Measurements from ENCODE around the gene GMPR2.
A peak's percentile ranks its signal among the peaks of the same experiment; 100 is the strongest.

Gene GMPR2

DNA sequence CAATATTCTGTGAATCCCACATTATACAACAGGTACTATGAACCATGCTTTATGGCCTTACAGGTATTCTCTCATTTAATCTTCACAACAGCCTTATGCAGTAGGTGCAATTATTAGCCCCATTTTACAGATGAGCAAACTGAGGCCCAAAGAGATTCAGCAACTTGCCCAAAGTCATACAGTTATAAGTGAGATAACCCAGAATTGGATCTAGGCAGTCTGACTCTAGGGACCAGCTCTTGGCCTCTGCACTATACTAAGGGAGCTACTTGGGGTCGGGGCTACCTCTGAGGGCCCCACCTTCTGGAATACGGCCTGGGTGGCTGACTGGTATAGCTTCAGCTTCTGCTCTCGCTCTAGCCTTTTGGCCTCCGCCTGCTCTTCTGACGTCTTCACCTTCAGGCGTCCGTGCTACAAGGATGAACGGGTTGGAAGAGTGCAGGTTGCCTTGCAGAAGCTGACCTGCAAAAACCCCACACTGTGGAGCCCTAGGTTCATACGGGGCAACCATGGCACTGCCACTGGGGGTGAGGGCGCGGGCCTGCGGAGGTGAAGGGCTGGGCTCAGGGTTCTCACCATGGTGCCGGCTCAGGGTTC, 37.9 kb downstream of the GMPR2 start:
- DNase-seq = no peak

DNA sequence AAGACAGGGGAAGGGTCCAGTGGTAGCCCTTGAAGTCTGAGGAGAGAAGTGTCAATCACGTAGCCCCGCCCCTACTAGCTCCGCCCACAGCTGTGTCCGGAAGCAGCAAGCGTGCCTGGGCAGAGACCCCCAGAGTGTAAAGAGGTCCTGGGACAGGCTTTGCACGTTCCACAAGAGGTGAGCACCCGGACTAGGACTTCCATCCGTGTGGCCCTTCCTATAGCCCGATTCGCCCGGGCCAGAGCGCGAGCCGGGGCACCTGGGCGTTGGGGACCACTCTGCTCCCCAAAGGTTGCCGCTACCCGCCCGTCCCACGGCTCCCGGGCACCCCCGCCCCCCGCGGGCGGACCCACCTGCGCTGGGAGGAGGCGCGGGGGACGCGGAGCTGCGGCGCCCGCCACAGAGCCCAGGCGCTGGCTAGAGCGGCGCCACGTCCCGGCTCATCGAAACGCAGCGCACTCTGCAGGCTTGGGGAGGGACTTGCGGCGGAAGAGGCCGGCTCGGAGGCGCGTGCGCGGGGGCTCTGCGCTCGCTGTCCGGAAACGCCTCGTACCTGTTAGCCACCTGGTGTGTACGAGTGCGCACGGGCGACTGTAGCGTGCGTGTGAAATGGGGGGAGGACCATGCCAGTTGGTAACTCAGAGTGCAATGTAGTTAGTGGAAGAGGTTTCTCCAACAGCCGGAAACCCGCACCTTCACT, 38.6 kb downstream of the GMPR2 start, which contains the start of gene RABGGTA:
Gene RABGGTA (minus strand): TSS at position 464 of the 700 bp plus-strand sequence. CDS start 482 bp downstream, outside the sequence.
- peak; percentile 96 for DNase-seq

DNA sequence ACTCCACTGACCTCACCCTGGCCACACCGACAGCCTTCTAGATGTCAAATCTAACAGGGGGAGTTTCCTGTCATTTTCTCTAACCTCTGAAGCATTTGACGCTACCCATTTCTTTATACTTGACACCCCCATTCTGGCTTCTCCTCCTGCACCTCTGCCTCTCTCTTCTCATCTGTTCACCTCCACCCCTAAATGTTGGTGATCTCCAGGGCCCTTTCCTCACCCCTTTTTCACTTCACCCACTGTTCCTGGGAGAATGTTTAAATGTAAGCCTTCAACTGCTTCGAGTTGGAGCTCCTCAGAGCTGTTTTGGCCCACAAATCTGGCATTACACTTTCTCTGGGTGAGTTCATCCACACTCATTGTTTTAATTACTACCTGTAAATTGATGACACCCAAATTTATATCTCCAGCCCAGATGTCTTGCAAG, 39.1 kb downstream of the GMPR2 start:
- DNase-seq = no peak

GRCh38 chr14:24272467-24272866, 39.7 kb downstream of the GMPR2 start:
- DNase-seq = no peak

DNA sequence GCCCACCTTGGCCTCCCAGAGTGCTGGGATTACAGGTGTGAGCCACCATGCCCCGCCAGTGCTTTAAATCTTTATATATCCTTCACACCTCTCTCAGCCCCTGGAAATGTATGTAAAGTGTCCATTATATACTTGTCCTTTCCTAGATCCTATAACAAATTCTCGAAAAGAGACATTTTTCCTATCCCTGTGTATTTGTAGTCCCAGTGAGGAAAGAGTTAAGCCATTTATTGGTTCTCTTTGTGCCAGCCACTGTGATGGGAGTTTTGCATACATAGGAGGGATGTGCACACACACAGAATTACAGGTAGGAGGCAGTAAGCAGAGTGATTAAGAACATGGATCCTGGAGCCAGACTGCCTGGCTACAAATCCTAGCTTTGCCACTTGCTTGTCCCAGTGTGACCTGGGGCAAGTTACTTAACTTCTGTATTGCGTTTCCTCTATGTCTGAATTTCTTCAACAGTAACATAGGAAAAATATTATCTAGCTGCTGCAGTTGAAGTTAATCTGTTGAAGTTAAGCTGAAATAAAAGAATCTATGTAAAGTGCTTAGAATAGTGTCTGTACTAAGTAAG, 40.8 kb downstream of the GMPR2 start:
- no peak for DNase-seq

DNA sequence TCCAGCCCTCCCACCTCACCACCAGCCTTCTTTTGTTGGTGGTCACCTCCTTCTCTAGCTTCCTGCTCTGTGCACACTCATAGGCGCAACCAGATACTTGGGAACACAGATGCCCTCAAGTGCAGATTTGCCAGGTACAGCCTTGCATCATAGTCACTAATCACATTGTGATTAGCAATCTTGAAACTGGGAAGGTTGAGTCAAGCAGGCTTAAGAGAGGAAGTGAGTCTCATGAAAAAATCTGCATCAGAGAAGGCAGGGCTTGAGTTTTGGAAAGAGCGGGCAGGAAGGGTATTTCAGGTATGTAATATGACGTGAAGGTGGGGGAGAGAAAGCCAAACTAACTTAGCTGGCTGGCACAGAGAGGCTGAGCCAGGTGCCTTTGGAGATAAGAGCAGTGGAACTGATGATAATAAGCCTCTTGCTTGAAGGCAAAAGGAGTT, 41.4 kb downstream of the GMPR2 start:
- no peak for DNase-seq

- no peak for DNase-seq
Measured at GRCh38 chr14:24277071-24277470, 44.3 kb downstream of the GMPR2 start.

GRCh38 chr14:24277606-24278321, 45.0 kb downstream of the GMPR2 start:
- no peak for DNase-seq

DNA sequence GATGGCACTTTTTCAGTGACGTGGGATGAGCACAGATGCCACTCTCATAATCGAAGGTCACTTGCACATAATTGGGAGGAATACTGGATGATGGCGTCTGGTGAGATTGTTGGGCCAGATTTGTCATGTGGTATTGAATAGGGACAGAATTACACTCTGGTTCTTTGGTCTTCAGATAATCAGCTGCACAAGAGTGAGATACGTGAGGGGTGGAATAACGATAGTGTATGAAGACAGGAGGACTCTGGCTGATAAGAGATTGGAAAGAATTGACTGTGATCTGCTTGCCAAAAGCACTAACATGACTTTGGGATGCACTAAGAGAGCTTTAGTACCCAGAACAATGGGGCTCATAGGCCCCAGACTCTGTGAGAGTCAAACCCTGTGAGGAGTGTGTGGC, 45.7 kb downstream of the GMPR2 start:
- DNase-seq = no peak

GRCh38 chr14:24279301-24280186, 46.8 kb downstream of the GMPR2 start:
- DNase-seq = no peak

DNA sequence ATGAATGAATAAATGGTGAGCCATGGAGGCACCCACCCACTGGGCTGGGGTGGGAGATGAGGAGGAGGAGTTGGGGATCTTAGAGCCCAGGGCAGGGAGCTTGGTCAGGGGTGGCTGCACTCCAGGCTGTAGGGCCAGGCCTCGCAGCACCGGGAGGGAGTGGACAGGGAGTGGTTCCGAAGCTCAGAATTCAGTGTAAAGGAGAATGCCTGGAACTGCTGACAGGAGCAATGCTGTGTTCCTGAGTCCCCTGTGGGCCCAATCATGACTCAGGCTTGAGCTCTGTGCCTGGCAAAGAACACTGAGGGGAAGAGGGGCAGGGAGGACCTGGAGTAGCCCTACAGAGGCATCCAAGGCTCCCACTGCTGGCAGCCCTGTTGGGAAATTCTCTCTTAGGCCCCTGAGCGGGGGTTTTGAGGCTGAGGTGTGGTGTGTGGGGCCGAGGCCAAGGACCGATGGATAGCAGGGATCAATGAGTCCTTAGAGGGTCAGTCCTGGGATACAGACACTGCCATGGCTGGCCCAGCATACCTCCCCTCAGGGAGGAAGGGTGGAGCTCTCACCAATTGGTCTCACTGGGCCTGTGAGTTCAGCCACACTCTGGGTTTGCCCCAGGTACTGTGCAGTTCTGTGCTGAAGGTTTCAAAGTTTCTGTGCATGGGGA, 48.2 kb downstream of the GMPR2 start:
- DNase-seq = no peak

- no peak for DNase-seq
Measured at GRCh38 chr14:24281636-24282035, 48.9 kb downstream of the GMPR2 start.

DNA sequence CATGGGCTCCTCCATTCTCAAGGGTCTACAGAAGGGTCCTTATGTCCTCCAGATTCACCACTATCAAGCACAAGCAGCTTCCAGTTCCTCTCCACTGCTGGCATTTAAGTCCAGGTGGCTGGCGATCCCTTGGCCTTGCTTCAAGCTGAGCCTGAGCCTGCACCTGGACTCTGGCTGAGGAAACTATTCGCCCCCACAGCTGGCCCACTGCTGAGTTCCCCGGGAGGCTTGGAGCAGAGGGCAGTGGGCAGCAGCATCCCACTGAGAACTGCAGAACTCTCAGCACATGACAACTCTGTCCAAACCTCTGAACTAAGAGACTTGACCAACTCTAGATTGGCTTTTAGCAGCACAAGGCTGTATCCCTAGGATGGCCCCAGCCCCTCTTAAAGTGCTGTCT, 50.0 kb downstream of the GMPR2 start:
- DNase-seq = no peak

DNA sequence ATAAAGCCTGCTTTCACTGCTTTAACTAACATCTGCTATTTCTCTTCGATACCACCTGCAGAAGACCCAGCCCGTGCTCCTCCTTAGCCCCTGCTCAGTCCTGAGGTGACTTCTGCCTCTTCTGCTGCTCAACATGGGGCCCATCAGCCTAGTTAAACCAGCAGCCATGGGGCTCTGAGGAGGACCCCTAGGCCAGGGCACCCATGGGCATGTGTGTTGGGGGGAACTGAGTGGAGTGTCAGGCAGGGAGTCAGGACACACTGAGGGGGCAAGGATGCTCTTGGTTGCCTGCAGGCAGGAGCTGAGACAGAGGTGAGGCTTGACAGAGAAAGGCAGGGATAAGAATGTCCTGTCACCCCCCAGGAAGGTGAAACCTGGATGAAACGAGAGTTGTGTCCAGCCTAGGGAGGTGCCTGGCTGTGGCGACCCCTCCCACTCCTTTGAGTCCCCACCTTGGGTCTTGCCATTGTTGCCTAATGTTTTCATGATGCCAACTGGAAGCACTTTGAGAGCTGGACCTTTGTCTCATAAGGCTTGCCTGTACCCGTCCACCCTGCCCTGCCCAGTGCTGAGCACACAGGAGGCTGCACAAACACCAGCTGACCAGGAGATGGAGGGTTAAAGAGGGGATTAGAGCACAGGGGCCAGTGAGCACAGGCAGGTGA, 51.2 kb downstream of the GMPR2 start:
- DNase-seq = no peak

DNA sequence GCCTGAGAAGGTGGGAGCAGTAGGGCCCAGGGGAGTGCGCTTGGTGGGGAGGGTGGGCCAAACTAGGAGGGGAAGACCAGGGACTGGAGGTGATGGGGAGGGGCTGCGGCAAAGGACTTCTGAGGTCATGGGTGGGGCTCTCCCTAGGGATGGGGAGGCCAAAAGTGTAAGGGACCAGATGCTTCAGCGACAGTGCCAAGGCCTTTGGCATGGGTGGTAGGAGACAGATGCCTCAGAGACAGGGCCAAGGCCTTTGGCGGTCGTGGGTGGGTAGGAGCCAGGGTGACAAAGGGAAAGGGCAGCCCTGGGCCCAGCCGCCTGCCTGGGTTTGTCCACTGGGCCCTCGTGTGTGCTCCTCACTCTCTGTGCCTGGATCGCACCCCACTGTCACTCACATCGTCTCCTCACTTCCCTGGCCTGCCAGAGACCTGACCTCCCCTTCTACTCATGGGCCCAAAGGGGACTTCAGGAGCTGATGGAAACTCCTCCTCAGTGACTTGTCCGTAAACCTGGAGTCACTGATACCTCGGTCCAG, 51.8 kb downstream of the GMPR2 start:
- DNase-seq = no peak

DNA sequence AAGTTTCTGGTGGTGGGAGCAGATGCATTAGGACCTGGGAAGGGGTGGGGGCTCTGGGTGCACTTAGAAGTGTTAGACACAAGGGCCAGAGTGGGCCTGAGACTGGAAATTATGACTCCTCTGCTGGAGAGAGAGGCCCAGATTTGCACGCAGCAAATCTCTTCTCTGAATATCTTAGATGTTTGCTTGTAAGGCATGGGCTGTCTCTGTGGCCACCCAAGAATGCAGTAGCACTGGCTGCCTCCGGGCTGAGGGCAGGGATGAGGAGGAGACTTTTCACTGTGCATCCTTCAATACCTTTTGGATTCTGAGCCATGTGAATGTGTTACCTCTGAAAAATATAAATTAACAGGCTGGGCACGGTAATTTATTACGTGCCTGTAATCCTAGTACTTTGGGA, 52.6 kb downstream of the GMPR2 start:
- DNase-seq = no peak

GRCh38 chr14:24286996-24287395, 54.3 kb downstream of the GMPR2 start:
- no peak for DNase-seq

Measured in retina (tissue), 1 donor.